Activated naive CD8-positive, alpha-beta T cell treated with anti-CD3 and anti-CD28 coated beads, Interleukin-2, amount 50 U/mL, for 24 hours (primary cell): ENCODE measurements around the gene HOMEZ.
A peak's percentile ranks its signal among the peaks of the same experiment; 100 is the strongest.
"Not testable (repeated sequence)": the region's sequence is repeated elsewhere in the genome, so short reads cannot be mapped to it uniquely, and the experiment has no call there.

Experiments used
- ATAC-seq: fragments of 150-1000 bp; cut with Tn5 transposase; one replicate; pipeline ENCODE4 v1.10.0; 2021
- DNase-seq: peaks from one replicate; pipeline ENCODE4 v3.0.0; 2021
- H3K27ac Mint-ChIP-seq: one replicate; pipeline ENCODE4 v1.8.0; 2021; ENCODE audit warnings: mild to moderate bottlenecking, mixed read lengths
- H3K27me3 Mint-ChIP-seq: one replicate; pipeline ENCODE4 v1.8.0; 2021; ENCODE audit warnings: mixed read lengths
- H3K36me3 Mint-ChIP-seq: one replicate; pipeline ENCODE4 v1.8.0; 2021; ENCODE audit warnings: low read depth, mixed read lengths
- H3K4me1 Mint-ChIP-seq: one replicate; pipeline ENCODE4 v1.8.0; 2021; ENCODE audit warnings: mixed read lengths
- H3K4me3 Mint-ChIP-seq: one replicate; pipeline ENCODE4 v1.8.0; 2021; ENCODE audit warnings: mild to moderate bottlenecking, moderate library complexity, mixed read lengths
- H3K9me3 Mint-ChIP-seq: one replicate; pipeline ENCODE4 v1.8.0; 2021; ENCODE audit warnings: mixed read lengths

The HOMEZ gene

DNA sequence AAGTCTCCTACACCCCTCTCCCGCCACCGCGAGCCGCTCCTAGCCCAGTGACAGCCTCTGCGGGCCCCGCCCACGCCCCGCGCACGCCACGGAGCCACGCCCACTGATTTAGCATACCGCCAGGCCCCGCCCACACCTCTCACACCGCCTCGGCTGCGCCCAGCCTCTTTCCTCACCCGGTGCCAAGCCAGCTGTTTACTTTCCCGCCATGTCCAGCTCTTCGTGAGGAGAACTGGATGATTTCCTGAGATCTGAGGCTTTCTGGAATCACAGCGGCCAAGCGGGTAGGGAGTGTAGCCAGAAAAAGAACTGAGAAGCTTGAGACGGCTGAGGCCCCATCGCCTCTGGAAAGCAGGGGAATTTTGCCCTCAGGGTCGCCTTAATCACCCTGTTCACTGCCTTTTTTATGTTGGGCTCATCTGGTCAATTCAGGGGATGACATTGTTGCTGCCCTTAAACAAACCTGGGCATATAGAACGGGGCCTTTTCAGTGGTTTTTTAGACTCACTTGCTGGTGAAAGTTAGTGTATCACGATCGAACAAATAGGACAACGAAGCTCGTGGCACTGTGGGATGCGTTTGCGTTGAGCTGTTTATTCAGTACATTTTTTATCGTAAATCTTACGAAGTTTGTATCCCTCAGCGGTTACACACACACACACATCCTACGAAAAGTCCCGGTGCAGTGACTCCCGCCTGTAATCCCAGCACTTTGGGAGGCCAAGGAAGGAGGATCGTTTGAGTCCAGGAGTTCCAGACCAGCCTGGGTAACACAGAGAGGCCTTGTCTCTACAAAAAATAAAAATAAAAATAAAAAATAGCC lies 47.9 kb downstream of the HOMEZ start, which contains the start of gene RNF212B:
Gene RNF212B, plus strand, starts transcription at position 165 of the 823 bp plus-strand sequence. CDS start 2,410 bp downstream, outside the sequence.
- Mint-ChIP-seq H3K4me1 (peaks cover 6% of the 10 kb centered on the region), H3K27me3 (peaks cover 24% of the 10 kb centered on the region), H3K9me3 (no peaks in the 10 kb centered on the region), H3K27ac (no peak within 1 kb of the TSS), H3K4me3 (peak within 1 kb of the TSS; percentile 64), H3K36me3 (no peaks in the 10 kb centered on the region)
- ATAC-seq (peak; percentile 94), DNase-seq (peak; percentile 90)

DNA sequence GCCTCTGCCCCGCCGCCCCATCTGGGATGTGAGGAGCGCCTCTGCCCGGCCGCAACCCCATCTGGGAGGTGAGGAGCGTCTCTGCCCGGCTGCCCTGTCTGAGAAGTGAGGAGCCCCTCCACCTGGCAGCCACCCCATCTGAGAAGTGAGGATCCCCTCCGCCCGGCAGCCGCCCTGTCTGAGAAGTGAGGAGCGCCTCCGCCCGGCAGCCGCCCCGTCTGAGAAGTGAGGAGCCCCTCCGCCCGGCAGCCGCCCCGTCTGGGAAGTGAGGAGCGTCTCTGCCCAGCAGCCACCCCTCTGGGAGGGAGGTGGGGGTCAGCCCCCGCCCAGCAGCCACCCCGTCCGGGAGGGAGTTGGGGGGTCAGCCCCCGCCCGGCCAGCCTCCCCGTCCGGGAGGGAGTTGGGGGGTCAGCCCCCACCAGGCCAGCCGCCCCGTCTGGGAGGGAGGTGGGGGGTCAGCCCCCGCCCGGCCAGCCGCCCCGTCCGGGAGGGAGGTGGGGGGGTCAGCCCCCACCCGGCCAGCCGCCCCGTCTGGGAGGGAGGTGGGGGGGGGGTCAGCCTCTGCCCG lies 53.6 kb downstream of the HOMEZ start:
- not testable (repeated sequence) for H3K4me1 Mint-ChIP-seq, DNase-seq, H3K4me3 Mint-ChIP-seq, H3K27ac Mint-ChIP-seq, ATAC-seq, H3K36me3 Mint-ChIP-seq, H3K9me3 Mint-ChIP-seq, H3K27me3 Mint-ChIP-seq

DNA sequence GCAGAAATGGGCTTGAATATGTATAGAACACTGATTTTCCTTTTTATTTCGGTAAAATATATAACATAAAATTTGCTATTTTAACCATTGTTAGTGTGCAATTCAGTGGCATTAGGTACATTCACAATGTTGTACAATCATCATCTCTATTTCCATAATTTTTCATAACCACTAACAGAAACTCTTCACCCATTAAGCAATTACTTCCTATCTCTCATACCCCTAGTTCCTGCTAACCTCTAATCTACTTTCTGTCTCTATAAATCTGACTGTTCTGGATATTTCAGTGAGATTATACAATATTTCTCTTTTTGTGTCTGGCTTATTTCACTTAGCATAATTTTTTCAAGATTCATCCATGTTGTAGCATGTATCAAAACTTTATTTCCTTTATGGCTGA lies 57.1 kb downstream of the HOMEZ start:
- no peak for ATAC-seq
- no peaks in the 10 kb centered on the region for H3K9me3 Mint-ChIP-seq
- no peaks in the 10 kb centered on the region for H3K36me3 Mint-ChIP-seq
- no peak overlapping the region for H3K4me3 Mint-ChIP-seq
- H3K27ac Mint-ChIP-seq, result no peak overlapping the region
- H3K4me1 Mint-ChIP-seq, result peaks cover 6% of the 10 kb centered on the region
- peaks cover 6% of the 10 kb centered on the region for H3K27me3 Mint-ChIP-seq
- no peak for DNase-seq

DNA sequence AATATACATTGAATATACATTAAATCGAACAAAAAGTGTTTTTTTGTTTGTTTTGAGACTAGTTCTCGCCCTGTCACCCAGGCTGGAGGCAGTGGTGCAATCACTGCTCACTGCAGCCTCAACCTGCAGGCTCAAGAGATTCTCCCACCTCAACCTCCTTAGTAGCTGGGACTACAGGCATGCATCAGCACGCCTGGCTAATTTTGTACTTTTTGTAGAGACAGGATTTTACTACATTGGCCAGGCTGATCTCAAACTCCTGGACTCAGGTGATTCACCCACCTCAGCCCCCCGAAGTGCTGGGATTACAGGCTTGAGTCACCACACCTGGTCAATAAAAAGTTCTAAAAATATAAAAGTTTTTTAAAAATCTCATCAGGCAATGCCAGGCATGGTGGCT lies 58.4 kb downstream of the HOMEZ start:
- Mint-ChIP-seq H3K27ac (no peak overlapping the region), H3K36me3 (no peaks in the 10 kb centered on the region), H3K4me1 (peaks cover 6% of the 10 kb centered on the region), H3K27me3 (peaks cover 7% of the 10 kb centered on the region), H3K4me3 (no peak overlapping the region), H3K9me3 (no peaks in the 10 kb centered on the region)
- ATAC-seq (no peak), DNase-seq (no peak)

DNA sequence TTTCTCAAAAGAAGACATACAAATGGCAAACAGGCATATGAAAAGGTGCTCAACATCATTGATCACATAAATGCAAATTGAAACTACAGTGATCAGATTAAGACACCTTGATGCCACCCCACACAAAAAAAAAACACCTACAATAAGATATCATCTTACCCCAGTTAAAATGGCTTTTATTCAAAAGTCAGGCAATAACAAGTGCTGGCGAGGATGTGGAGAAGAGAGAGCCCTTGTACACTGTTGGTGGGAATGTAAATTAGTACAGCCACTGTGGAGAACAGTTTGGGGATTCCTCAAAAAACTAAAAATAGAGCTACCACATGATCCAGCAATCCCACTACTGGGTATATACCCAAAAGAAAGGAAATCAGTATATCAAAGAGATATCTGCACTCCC lies 61.0 kb downstream of the HOMEZ start:
- H3K27ac Mint-ChIP-seq, H3K36me3 Mint-ChIP-seq, H3K4me3 Mint-ChIP-seq, ATAC-seq, H3K9me3 Mint-ChIP-seq, H3K4me1 Mint-ChIP-seq, DNase-seq: not testable (repeated sequence)
- H3K27me3 Mint-ChIP-seq, result peaks cover 27% of the 10 kb centered on the region
